HEK293T (cell line): ENCODE measurements around the gene CAPN2.
"Not testable (repeated sequence)": the region's sequence is repeated elsewhere in the genome, so short reads cannot be mapped to it uniquely, and the experiment has no call there.

ENCODE experiments used
- CTCF ChIA-PET: fragments of 350-600 bp; formaldehyde crosslinking; extraction: SDS; loops from one replicate; lab custom pipeline; 2021; ENCODE audit warnings: antibody characterized with exemption, inconsistent platforms; lab: Yijun Ruan, JAX
- POLR2A ChIA-PET: fragments of 350-600 bp; formaldehyde crosslinking; extraction: SDS; loops from one replicate; lab custom pipeline; 2020; ENCODE audit warnings: antibody characterized with exemption, inconsistent platforms; lab: Yijun Ruan, JAX
- DNase-seq: peaks from one replicate; pipeline ENCODE4 v3.0.0; 2012; ENCODE audit warnings: mixed read lengths; ENCODE audit errors: extremely low spot score
- ARNT ChIP-seq: fragments of 450-650 bp; IDR thresholded peaks from 2 replicates; pipeline ENCODE4 v1.6.1; 2017; ENCODE audit warnings: mild to moderate bottlenecking
- BHLHE40 ChIP-seq: fragments of 450-650 bp; IDR thresholded peaks from 2 replicates; pipeline ENCODE4 v1.6.1; 2016; ENCODE audit warnings: mild to moderate bottlenecking, moderate library complexity, borderline replicate concordance
- CTBP1 ChIP-seq: fragments of 450-650 bp; IDR thresholded peaks from 2 replicates; pipeline ENCODE4 v1.6.1; 2016; ENCODE audit warnings: borderline replicate concordance
- ELF4 ChIP-seq: fragments of 450-650 bp; IDR thresholded peaks from 2 replicates; pipeline ENCODE4 v1.6.1; 2017; ENCODE audit warnings: antibody characterized with exemption
- FOXA1 ChIP-seq: fragments of 450-650 bp; IDR thresholded peaks from 2 replicates; pipeline ENCODE4 v1.6.1; 2016; ENCODE audit warnings: mild to moderate bottlenecking
- FOXK2 ChIP-seq: fragments of 450-650 bp; IDR thresholded peaks from 2 replicates; pipeline ENCODE4 v1.6.1; 2016; ENCODE audit warnings: mild to moderate bottlenecking
- FOXM1 ChIP-seq: fragments of 450-650 bp; IDR thresholded peaks from 2 replicates; pipeline ENCODE4 v1.6.1; 2017; ENCODE audit warnings: mild to moderate bottlenecking, borderline replicate concordance
- HDGF ChIP-seq: fragments of 450-650 bp; IDR thresholded peaks from 2 replicates; pipeline ENCODE4 v1.6.1; 2017; ENCODE audit warnings: antibody characterized with exemption, borderline replicate concordance
- L3MBTL2 ChIP-seq: fragments of 450-650 bp; conservative IDR thresholded peaks from 2 replicates; pipeline ENCODE4 v1.6.1; 2016; ENCODE audit warnings: mild to moderate bottlenecking
- LEF1 ChIP-seq: fragments of 450-650 bp; IDR thresholded peaks from 2 replicates; pipeline ENCODE4 v1.6.1; 2017; ENCODE audit warnings: mild to moderate bottlenecking, borderline replicate concordance
- NFRKB ChIP-seq: fragments of 450-650 bp; IDR thresholded peaks from 2 replicates; pipeline ENCODE4 v1.6.1; 2016; ENCODE audit warnings: mild to moderate bottlenecking, moderate library complexity
- SP1 ChIP-seq: fragments of 450-650 bp; IDR thresholded peaks from 2 replicates; pipeline ENCODE4 v1.6.1; 2017
- SUZ12 ChIP-seq: fragments of 450-650 bp; IDR thresholded peaks from 2 replicates; pipeline ENCODE4 v1.6.1; 2016; ENCODE audit warnings: mild to moderate bottlenecking
- TARDBP ChIP-seq: fragments of 450-650 bp; IDR thresholded peaks from 2 replicates; pipeline ENCODE4 v1.6.1; 2016
- ZNF384 ChIP-seq: fragments of 450-650 bp; IDR thresholded peaks from 2 replicates; pipeline ENCODE4 v1.6.1; 2016
- TF ChIP-seq, protein P1 (sequence below): fragments of 450-650 bp; IDR thresholded peaks from 2 replicates; pipeline ENCODE4 v1.6.1; 2016

The CAPN2 gene

DNA sequence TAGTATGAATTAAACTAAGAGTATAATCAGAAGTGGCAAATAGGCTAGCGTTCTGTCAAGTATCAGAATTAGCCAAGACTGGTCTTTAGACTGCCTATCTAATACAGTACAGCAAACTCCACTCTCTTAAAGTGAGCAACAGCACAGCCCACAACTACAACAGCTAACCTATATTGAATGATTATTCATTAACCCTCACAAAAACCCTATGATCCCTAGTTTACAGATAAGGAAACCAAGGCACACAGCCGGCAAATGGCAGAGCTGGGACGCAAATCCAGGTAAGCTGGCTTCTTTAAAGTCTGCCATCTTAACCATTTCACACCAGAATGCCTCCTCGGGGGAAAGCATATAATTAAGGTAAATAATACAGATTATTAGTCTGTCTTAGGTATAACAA lies 81.4 kb downstream of the CAPN2 start:
- DNase-seq, result no peak
- TF ChIP-seq CTBP1 (no peak), ELF4 (no peak), SP1 (no peak), ZNF384 (no peak), TARDBP (no peak), NFRKB (no peak), FOXA1 (no peak), FOXM1 (no peak), FOXK2 (no peak), L3MBTL2 (no peak), HDGF (no peak), BHLHE40 (no peak), ARNT (no peak)
- TF ChIP-seq, protein P1, sequence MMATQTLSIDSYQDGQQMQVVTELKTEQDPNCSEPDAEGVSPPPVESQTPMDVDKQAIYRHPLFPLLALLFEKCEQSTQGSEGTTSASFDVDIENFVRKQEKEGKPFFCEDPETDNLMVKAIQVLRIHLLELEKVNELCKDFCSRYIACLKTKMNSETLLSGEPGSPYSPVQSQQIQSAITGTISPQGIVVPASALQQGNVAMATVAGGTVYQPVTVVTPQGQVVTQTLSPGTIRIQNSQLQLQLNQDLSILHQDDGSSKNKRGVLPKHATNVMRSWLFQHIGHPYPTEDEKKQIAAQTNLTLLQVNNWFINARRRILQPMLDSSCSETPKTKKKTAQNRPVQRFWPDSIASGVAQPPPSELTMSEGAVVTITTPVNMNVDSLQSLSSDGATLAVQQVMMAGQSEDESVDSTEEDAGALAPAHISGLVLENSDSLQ, result no peak
- POLR2A ChIA-PET, result no interaction called here
- CTCF ChIA-PET, result no interaction called here

- no peak for DNase-seq
- ChIA-PET CTCF (no interaction called here), POLR2A (no interaction called here)
- no peak for TF ChIP-seq NFRKB
- TF ChIP-seq, protein P1, result no peak
- no peak for TF ChIP-seq TARDBP
- no peak for TF ChIP-seq BHLHE40
- TF ChIP-seq FOXM1, result no peak
- TF ChIP-seq ZNF384, result no peak
- no peak for TF ChIP-seq FOXK2
- no peak for TF ChIP-seq HDGF
- TF ChIP-seq ARNT, result no peak
Observed at GRCh38 chr1:223794136-223794880, 82.0 kb downstream of the CAPN2 start.

DNA sequence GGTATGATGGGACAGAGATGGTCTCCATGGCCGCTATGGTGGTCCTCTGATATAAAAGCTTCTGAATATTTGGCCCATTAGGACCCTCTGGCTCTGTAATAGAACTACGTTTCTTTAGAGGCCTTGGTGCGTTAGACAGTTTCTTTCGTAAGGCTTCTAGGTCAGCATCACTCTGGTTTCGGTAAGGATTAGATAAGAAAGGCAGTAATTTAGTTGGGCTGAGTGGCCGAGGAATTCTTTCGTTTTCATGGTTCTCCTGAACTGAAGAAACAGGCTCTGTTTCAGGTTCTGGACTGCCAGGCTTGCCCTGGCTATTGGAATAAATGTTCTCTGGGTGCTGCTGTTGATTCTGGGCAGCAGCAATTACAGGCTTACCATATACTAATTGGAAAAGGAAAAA lies 83.9 kb downstream of the CAPN2 start:
- CTCF ChIA-PET, result no interaction called here
- TF ChIP-seq ELF4 (no peak), LEF1 (no peak), FOXK2 (no peak), TARDBP (no peak), ZNF384 (no peak)
- DNase-seq, result no peak
- POLR2A ChIA-PET, result no interaction called here

GRCh38 chr1:223802032-223802431 lies 89.7 kb downstream of the CAPN2 start:
- ChIA-PET POLR2A (no interaction called here), CTCF (no interaction called here)
- DNase-seq, result no peak
- TF ChIP-seq L3MBTL2 (no peak), ARNT (no peak), BHLHE40 (no peak), LEF1 (no peak), TARDBP (no peak), CTBP1 (no peak), FOXM1 (no peak), ELF4 (no peak), NFRKB (no peak), FOXA1 (no peak)
- TF ChIP-seq, protein P1, result no peak

- ChIA-PET CTCF (interaction anchor here (0.6 kb wide), 1 partner anchor 104 kb away, joined by 3 read pairs; no protein-coding TSS in a partner anchor), POLR2A (no interaction called here)
- TF ChIP-seq TARDBP (no peak), LEF1 (no peak), FOXM1 (no peak), L3MBTL2 (no peak)
- DNase-seq, result no peak
Observed at GRCh38 chr1:223802602-223803001, 90.3 kb downstream of the CAPN2 start.

GRCh38 chr1:223803211-223803610 lies 90.9 kb downstream of the CAPN2 start:
- DNase-seq, result no peak
- POLR2A ChIA-PET, result no interaction called here
- CTCF ChIA-PET, result interaction anchor here (0.6 kb wide), 2 partner anchors 78 to 104 kb away, joined by 3 read pairs; no protein-coding TSS in a partner anchor
- TF ChIP-seq BHLHE40 (no peak), FOXK2 (no peak), NFRKB (no peak), L3MBTL2 (no peak), FOXA1 (no peak), FOXM1 (no peak), ARNT (no peak), LEF1 (no peak), TARDBP (no peak), CTBP1 (no peak), HDGF (no peak), SUZ12 (no peak), ELF4 (no peak)
- TF ChIP-seq, protein P1, result no peak

DNA sequence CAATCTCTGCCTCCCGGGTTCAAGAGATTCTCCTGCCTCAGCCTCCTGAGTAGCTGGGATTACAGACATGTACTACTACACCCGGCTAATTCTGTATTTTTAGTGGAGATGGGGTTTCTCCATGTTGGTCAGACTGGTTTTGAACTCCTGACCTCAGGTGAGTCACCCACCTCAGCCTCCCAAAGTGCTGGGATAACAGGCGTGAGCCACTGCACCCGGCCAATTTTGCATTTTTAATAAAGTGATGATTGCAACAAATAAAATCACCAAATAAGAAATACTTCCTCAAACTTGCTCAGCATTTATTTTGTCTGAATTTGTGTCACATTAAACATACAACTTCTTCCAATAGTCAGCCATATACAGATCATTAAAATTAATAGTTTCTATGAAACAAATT lies 97.6 kb downstream of the CAPN2 start:
- not testable (repeated sequence) for DNase-seq
- POLR2A ChIA-PET, result interaction anchor here (0.8 kb wide), 1 partner anchor 36 kb away, joined by 4 read pairs; the partner anchor contains the start of gene TP53BP2

More for the DNA sequence above, 97.6 kb downstream of the CAPN2 start:
- CTCF ChIA-PET, result not testable (repeated sequence)
